ENCODE data around the gene PSMD12.

DNA sequence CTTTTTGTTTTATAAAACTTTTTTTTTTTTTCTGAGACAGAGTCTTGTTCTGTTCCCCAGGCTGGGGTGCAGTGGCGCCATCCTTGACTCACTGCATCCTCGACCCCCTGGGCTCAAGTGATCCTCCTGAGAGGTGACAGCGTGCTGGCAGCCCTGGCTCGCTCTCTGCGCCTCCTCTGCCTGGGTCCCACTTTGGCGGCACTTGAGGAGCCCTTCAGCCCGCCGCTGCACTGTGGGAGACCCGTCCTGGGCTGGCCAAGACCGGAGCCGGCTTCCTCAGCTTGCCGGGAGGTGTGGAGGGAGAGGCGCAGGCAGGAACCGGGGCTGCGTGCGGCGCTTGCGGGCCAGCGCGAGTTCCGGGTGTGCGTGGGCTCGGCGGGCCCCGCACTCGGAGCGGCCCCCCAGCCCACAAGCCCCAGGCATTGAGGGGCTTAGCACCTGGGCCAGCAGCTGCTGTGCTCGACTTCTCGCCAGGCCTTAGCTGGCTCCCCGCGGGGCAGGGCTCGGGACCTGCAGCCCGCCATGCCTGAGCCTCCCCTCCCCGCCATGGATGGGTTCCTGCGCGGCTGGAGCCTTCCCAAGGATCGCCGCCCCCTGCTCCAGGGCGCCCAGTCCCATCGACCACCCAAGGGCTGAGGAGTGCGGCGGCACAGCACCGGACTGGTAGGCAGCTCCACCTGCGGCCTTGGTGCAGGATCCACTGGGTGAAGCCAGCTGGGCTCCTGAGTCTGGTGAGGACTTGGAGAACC is 71.8 kb downstream of the PSMD12 start:
- TF ChIP-seq EZH2 (IDR thresholded peaks at IDR 0.05) (no peak), POLR2AphosphoS5 (IDR thresholded peaks at IDR 0.05; ENCODE audit: borderline replicate concordance, low read depth, low read length) (no peak), FOXP2 (optimal IDR thresholded peaks at IDR 0.05; ENCODE audit: control extremely low read depth, extremely low read length, insufficient read depth) (no peak)

All from SK-N-MC (cell line).